WTC11 (cell line): ENCODE measurements around the gene SLC39A5. TPM values are rescaled to one million over a fixed set of nuclear protein-coding genes. Genes with fewer than 3 reads are reported as not detected.
A peak's percentile ranks its signal among the peaks of the same experiment; 100 is the strongest.

Source experiments
- ARID4B ChIP-seq: sonication (generic); formaldehyde crosslinking; IDR thresholded peaks from 2 replicates; pipeline ENCODE4 v1.8.0; 2023; ENCODE audit warnings: missing genetic modification reagents, mild to moderate bottlenecking, borderline replicate concordance
- CREB1 ChIP-seq: sonication (generic); formaldehyde crosslinking; IDR thresholded peaks from 2 replicates; pipeline ENCODE4 v1.8.0; 2023; ENCODE audit warnings: mild to moderate bottlenecking, missing genetic modification reagents
- E2F4 ChIP-seq: sonication (generic); formaldehyde crosslinking; IDR thresholded peaks from 2 replicates; pipeline ENCODE4 v1.8.1; 2022; ENCODE audit warnings: low read depth, mild to moderate bottlenecking, moderate library complexity, missing genetic modification reagents, borderline replicate concordance
- ERG ChIP-seq: fragments of 250-450 bp; sonication (Bioruptor Pico); IDR thresholded peaks from 2 replicates; pipeline ENCODE4 v1.8.0; 2021; ENCODE audit warnings: mild to moderate bottlenecking
- ESRRA ChIP-seq: sonication (generic); formaldehyde crosslinking; IDR thresholded peaks from 2 replicates; pipeline ENCODE4 v1.8.1; 2022; ENCODE audit warnings: mild to moderate bottlenecking, missing genetic modification reagents, borderline replicate concordance
- GABPB1 ChIP-seq: sonication (generic); formaldehyde crosslinking; IDR thresholded peaks from 2 replicates; pipeline ENCODE4 v1.8.1; 2023; ENCODE audit warnings: mild to moderate bottlenecking, missing genetic modification reagents
- IRF2 ChIP-seq: sonication (generic); formaldehyde crosslinking; IDR thresholded peaks from 2 replicates; pipeline ENCODE4 v1.8.0; 2022; ENCODE audit warnings: low read depth, missing genetic modification reagents, borderline replicate concordance
- JUN ChIP-seq: sonication (generic); formaldehyde crosslinking; IDR thresholded peaks from 2 replicates; pipeline ENCODE4 v1.8.0; 2023; ENCODE audit warnings: mild to moderate bottlenecking, missing genetic modification reagents
- MAX ChIP-seq: sonication (generic); formaldehyde crosslinking; IDR thresholded peaks from 2 replicates; pipeline ENCODE4 v1.8.0; 2022; ENCODE audit warnings: mild to moderate bottlenecking, missing genetic modification reagents
- NFATC4 ChIP-seq: fragments of 250-450 bp; sonication (Bioruptor Pico); IDR thresholded peaks from 2 replicates; pipeline ENCODE4 v1.9.0; 2021; ENCODE audit warnings: mild to moderate bottlenecking
- RORB ChIP-seq: fragments of 250-450 bp; sonication (Bioruptor Pico); IDR thresholded peaks from 2 replicates; pipeline ENCODE4 v1.9.0; 2021; ENCODE audit warnings: mild to moderate bottlenecking
- STAT6 ChIP-seq: sonication (generic); formaldehyde crosslinking; conservative IDR thresholded peaks from 2 replicates; pipeline ENCODE4 v1.8.1; 2023; ENCODE audit warnings: mild to moderate bottlenecking, low read depth, missing genetic modification reagents, moderate library complexity
- TP53 ChIP-seq: sonication (generic); formaldehyde crosslinking; IDR thresholded peaks from 2 replicates; pipeline ENCODE4 v1.8.1; 2023; ENCODE audit warnings: mild to moderate bottlenecking, missing genetic modification reagents
- USF2 ChIP-seq: sonication (generic); formaldehyde crosslinking; IDR thresholded peaks from 2 replicates; pipeline ENCODE4 v1.8.1; 2023; ENCODE audit warnings: mild to moderate bottlenecking, missing genetic modification reagents, moderate library complexity
- ZBTB43 ChIP-seq: sonication (generic); formaldehyde crosslinking; IDR thresholded peaks from 2 replicates; pipeline ENCODE4 v1.8.1; 2023; ENCODE audit warnings: mild to moderate bottlenecking, missing genetic modification reagents
- ZMAT4 ChIP-seq: fragments of 250-450 bp; sonication (Bioruptor Pico); IDR thresholded peaks from 2 replicates; pipeline ENCODE4 v1.9.0; 2021; ENCODE audit warnings: mild to moderate bottlenecking
- ZNF121 ChIP-seq: sonication (generic); formaldehyde crosslinking; IDR thresholded peaks from 2 replicates; pipeline ENCODE4 v1.8.0; 2023; ENCODE audit warnings: missing genetic modification reagents
- ZNF423 ChIP-seq: fragments of 250-450 bp; sonication (Bioruptor Pico); IDR thresholded peaks from 2 replicates; pipeline ENCODE4 v2.1.2; 2022; ENCODE audit warnings: mild to moderate bottlenecking, moderate library complexity
- ZNF425 ChIP-seq: fragments of 250-450 bp; sonication (Bioruptor Pico); conservative IDR thresholded peaks from 2 replicates; pipeline ENCODE4 v1.9.0; 2021; ENCODE audit warnings: mild to moderate bottlenecking
- ZSCAN18 ChIP-seq: fragments of 250-450 bp; sonication (Bioruptor Pico); IDR thresholded peaks from 2 replicates; pipeline ENCODE4 v2.1.2; 2022; ENCODE audit warnings: mild to moderate bottlenecking, moderate library complexity
- total RNA-seq: library from RNA; stranded (reverse); gene quantifications from 3 replicates; pipeline ENCODE4 v1.2.3, GENCODE V29; 2021

Gene SLC39A5
- total RNA-seq, 1 experiment from 2014 or later: 0.26 TPM

GRCh38 chr12:56221757-56222530 lies 7.9 kb upstream of the SLC39A5 start, which contains the start of gene RNF41 (continued):
- TF ChIP-seq ARID4B: peak; percentile 76; the same call in 1 of the 2 replicates
- no peak for TF ChIP-seq ERG (CRISPR knock-in tag)
- TF ChIP-seq ESRRA (CRISPR knock-in tag): no peak
- no peak for TF ChIP-seq IRF2 (CRISPR knock-in tag)
- no peak for TF ChIP-seq STAT6 (CRISPR knock-in tag)
- no peak for TF ChIP-seq ZBTB43 (CRISPR knock-in tag)
- peak; percentile 65 for TF ChIP-seq MAX
- no peak for TF ChIP-seq NFATC4 (CRISPR knock-in tag)
- TF ChIP-seq USF2: 0 out of 2 replicates have a peak, but pooled peaks have one; percentile 11
- TF ChIP-seq ZNF121 (CRISPR knock-in tag): no peak
- TF ChIP-seq E2F4 (CRISPR knock-in tag): no peak
- TF ChIP-seq GABPB1 (CRISPR knock-in tag): no peak
- no peak for TF ChIP-seq ZSCAN18
- no peak for TF ChIP-seq ZMAT4 (CRISPR knock-in tag)
- no peak for TF ChIP-seq JUN
- no peak for TF ChIP-seq RORB
- no peak for TF ChIP-seq ZNF423 (CRISPR knock-in tag)
- no peak for TF ChIP-seq TP53 (CRISPR knock-in tag)
- no peak for TF ChIP-seq ZNF425
- TF ChIP-seq CREB1: 0 out of 2 replicates have a peak, but pooled peaks have one; percentile 55
